ENCODE results near the gene NRP2.

NRP2 gene

DNA sequence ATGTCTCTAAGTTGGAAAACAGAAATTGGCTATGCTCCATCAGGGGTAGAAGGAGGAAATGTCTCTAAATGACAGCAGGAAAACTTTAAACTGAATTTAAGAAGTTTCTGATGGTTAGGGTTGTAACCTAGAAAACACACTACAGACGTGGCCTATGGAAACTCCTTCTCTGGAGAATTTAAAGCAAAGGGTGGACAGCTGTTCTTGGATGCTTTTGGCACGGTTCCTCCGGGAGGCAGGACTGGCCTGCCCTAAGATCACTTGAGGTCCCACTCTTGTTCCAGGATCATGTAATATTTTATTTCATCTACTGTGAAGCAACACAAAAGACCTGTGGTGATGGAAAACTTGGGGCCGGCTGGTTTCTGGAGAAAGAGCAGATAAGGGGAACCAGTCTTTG lies 77.0 kb downstream of the NRP2 start:
- no peak for DNase-seq

DNA sequence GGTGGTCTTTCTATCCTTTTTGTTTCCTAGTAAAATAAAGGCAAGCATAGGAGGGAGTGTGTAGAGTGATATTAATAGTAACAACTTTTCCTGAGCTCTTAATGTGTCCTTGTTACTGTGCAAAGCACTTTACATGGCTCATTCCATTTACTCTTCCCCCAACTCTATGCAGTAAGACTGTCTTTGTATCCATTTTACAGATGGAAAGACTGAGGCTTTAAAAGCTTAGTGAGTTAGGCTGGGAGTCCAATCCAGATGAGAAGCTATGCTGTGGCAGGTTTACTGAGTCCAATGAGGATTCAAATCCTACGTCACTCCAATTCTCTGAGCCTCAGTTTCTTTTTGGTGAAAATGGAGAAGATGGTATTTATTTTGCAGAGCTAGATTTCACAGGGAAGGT lies 77.4 kb downstream of the NRP2 start:
- no peak for DNase-seq

DNA sequence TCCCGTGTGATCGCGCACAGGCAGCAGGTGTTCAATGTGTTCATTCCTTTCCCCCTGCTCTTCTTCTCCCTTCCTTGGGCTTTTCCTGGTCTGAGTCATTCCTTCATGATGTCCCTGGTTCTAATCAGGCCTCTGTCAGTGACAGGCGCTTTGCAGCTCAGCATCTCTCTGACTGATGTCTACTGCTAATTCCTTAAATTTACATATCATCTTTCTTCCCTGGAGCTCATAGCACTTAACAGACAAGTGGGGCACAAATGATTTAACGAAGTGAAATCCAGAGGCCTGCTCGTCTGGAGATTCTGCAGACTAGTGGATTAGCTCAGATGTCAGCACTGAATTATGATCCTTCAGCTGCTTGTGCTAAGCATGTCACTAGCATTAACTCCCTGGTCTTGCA lies 77.9 kb downstream of the NRP2 start:
- no peak for DNase-seq

DNA sequence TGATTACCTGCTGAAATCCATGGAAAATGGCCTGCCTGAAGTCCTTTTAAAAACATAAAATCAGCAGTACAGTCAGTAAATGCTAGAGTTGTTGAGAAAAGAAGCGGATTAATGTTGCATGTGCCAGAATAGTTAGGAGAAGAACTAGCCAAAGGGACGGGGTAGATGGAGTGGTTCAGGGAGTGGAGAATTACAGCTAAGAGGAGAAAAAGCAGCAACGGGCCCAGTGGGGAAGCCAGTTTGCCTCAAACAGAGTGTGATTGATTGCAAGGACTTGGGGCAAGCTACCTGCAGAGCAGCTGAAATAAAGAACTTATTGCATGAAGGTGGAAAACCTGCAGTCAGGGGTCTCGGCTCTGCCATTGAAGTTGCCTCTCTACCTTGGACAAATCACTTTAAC lies 79.1 kb downstream of the NRP2 start:
- DNase-seq: no peak

DNA sequence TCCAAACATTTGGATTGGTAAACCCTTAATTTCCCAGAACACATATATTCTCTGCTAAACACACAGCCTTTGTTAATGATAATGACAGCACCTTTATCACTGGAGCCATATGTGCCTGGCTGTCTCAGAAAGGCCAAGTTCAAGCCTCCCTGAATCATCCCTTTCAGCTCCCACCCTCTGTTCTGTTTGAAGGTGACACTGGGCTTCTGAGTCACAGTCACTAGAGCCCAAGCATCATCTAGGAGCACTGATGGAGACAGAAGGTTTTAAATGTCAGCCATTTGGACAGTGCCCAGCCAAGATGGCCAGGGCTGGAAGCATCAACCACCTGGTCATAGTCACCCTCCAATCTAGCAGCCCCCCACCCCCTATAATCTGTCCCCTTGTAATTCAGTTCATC lies 80.6 kb downstream of the NRP2 start:
- DNase-seq: no peak

DNA sequence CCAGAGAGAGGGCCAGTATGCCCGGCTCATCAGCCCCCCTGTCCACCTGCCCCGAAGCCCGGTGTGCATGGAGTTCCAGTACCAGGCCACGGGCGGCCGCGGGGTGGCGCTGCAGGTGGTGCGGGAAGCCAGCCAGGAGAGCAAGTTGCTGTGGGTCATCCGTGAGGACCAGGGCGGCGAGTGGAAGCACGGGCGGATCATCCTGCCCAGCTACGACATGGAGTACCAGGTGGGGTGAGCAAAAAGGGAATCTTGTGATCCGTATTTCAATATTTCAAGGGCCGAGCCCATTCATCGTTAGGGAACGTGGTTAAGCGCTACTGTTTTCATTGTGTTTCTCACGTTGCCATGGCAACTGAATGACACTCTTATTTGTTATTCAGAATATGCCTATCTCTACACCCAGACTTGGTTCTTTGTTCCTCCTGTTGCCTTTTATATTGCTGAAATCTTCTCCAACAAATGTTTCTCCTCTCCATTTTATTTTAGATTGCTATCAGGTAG lies 81.5 kb downstream of the NRP2 start:
- no peak for DNase-seq

DNA sequence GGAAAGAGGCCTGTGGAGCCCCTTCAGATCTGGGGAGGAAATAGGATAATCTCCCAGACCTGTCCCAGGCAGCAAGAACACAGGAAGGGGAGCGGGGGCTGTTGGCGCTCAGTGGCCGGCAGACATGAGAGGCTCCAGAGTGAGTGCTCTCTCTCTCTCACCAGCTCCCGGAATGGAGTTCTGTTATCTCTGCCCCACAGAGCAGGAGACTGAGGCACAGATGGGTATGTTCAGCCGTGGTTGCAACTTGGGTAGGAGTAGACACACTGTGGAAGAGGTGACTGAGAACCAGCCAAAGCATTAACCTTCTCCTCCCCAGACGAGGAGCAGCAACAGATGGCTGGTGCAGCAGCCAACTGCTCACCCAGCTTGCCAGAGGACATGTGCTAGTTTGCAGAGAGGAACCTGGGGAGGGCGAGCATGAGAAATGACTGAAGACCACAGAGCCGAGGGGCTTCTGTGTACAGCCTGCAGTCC lies 82.0 kb downstream of the NRP2 start:
- no peak for DNase-seq

DNA sequence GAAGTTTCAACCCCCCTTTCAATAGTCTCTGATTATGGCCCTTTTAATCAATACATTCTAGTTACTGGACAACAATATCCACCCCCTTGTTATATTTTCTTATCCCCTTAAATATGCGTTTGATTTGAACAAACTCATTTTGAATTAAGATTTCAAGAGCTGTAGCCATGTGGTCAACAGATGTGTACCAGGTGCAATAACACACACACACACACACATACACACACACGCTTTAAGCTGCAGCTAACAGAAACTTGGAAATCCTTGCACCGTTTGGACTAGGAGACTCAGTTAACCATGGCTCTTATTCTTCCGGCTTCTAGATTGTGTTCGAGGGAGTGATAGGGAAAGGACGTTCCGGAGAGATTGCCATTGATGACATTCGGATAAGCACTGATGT lies 82.8 kb downstream of the NRP2 start:
- no peak for DNase-seq

DNA sequence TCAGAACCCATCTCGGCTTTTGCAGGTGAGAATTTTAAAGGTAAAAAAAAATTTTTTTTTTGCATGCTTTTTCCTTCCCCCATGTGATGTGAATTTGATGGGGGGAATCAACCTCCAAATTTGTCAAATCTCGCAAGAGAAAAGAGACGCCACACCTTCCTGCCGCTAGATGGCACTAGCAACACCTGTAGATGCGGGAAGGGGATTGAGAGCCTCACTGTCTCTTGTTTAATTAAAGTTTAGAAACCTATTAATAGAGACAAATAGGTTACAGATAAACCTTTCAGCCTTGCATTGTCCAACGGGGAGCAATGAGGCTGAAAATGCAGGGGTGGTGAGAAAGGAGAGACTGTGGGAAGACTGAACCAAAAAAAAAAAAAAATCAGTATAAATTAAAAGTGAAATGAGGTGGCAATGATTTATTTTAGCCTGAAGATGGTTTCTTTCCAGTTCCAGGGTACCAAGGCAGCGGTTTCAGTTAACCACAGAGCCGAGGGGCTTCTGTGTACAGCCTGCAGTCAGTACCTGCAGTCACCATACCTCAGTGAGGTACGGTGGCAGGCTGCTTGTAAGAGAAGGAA lies 84.6 kb downstream of the NRP2 start:
- DNase-seq: no peak

DNA sequence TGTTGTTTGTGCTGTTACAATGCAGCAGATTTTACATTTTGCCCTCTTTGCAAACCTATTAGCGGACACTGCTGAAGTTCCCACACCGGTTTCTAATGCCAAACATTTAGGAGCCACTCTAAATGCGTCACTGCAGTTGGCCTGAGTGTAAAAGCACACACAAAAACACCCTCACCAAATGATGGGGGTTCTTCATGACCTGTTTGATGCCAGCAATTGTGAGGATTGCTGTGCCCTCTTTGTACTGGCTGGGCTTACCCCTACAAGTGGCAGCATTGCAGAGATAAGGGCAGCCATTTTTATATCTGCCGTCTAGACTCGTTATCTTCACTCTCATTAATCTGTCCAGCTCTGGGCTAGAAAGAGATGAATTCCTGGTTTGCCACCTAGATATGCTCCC lies 85.3 kb downstream of the NRP2 start:
- DNase-seq: no peak

DNA sequence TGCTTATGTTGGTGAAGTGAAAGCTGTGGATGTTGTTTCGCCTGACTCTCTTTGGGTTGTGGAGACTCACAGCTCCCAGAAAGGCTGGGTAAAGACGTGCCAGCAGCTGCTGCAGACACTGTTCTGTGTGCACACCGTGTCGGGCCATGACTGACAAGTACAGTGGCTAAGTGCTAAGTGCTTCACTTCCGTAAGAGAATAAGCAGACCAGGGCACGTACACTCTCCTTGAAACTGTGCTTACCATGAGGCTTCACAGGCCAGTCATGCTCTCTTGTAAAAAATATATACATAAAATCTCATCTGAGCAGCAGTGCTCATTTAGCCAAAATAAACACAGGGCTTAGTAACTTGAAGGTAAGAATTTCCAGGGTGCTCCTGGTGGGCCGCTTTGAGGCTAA lies 86.0 kb downstream of the NRP2 start:
- DNase-seq: no peak

DNA sequence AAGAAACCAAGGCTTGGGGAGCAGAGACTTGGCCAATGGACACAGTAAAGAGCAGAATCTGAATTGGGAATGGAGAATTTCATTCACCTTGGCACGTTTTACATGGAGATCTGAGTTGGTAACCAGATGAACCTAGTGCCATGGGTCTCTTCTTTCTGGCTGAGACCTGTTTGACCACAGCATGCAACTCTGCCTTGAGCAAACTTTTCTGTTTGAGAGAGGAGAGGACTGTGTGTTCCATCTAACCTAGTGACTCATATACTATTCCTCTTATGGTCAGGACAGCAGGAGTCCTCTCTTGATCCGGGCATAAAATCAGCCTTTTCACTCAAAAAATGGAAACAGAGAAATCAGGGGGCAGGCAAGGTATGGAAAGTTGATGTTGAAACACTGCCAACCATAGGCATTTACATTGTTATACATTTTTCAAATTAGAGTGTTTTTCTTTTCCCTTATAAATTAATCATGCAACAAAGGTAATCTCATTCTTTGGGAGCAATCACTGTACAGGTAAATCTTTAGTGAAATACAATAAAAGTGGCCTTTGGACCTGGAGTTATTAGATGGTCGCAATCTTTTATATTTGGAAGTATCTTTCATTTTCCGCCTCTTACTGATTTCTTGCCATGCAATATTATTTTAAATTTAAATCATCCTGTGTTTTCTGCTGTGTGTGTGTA lies 86.7 kb downstream of the NRP2 start:
- no peak for DNase-seq

DNA sequence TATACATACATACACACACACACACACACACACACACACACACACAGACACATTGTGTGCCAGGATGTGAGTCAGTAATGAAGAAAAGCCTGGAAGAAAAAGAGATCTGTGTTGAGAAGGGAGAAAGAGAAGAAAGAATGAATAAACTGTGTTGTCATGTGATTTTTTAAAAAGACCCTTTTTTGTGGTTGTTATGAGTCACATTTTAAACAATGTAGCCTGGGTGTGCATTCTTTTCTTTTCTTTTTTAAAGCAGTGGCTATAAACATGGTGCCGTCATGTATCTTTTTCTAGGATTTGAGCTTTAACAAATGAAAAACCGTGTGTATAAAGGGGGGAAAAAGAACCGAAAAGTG lies 87.2 kb downstream of the NRP2 start:
- DNase-seq: no peak

DNA sequence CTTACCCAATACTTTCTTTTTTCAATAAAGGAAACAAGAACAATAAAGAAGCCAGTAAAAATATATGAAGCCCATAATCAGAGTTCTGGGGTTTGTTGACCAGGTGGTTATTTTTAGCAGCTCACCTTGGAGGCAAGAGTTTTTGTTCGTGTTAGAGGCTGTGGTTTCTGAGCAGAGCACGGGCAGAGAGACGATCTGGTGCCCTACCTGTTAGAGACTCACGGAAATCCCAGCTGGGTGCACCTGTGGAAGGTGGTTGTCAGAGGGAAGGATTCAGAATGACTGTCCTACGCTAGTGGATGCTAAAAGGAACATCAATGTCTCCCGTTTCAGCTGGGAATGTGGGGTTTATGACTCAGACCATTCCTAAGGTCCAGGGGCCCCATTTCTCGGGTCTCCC lies 87.6 kb downstream of the NRP2 start:
- DNase-seq: no peak

DNA sequence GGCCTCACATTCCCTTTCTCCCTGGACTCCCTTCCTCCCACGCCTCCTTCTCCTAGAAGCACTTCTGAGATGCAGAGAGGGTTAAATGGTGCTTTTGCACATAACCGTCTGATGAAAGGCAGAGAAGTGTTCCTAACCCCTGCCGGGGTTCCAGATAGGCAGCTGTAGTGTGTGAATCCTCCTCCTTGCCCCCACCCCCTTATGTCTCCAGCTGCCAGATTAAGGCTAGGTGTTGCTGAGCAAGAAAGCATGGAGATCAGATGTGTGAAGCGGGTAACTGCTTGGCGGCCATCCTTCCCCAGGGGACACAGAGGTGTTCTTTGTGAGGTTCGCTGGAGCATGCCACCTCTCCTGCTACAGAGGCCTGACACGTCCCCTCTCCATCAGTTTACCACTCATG lies 88.3 kb downstream of the NRP2 start:
- no peak for DNase-seq

DNA sequence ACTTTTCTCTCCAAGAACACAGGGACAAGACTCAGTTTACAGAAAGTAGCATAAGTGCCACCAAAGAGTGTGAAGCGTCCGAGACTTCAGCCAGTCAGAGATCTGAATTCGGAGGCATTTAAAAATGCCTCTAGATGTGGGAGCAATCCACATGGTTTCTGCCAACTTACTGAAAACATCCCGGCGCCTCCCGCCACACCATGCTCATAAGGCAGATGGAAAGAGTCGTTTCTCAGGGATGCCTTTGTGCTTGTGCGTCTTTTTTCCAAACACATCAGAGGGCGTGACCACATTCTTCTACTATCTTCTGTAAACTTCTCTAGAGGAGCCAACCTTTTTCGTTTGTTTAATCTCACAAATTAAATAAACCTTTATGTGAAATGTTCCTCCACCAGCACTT lies 88.7 kb downstream of the NRP2 start:
- DNase-seq: peak; percentile 57

DNA sequence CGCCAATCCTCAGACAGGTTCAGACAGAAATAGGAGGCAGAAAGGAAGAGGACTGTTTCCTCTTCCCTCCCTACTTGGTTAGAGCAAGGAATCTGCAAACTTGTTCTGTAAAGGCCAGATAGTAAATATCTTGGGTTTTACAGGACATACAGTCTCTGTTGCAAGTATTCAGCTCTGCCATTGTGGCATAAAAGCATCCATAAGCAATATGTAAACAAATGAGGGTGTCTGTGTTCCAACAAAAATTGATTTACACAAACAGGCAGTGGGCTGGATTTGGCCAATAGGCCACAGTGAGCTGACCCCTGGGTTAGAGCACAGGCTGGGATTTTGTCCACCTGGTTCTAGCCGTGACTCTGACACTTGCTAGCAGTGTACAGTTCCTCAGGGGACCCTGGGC lies 89.4 kb downstream of the NRP2 start:
- DNase-seq: no peak

DNA sequence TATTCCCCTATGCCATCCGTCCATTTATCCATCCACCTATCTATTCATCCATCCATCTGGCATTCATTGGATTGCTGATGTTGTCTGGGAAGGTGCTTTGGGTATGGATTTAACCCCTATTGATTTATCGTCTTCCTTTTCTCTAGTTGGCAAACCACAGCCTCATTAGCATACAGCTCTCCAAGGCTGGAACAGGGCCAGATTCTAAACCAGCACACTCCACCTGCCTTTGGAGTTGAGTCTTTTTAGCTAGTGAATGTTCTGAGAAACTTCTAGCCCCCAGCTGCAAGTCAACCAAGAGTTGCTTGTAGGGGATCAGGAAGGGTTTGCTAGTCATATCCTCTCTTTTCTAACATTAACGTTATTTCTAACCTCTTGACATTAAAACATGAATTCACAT lies 90.7 kb downstream of the NRP2 start:
- no peak for DNase-seq

DNA sequence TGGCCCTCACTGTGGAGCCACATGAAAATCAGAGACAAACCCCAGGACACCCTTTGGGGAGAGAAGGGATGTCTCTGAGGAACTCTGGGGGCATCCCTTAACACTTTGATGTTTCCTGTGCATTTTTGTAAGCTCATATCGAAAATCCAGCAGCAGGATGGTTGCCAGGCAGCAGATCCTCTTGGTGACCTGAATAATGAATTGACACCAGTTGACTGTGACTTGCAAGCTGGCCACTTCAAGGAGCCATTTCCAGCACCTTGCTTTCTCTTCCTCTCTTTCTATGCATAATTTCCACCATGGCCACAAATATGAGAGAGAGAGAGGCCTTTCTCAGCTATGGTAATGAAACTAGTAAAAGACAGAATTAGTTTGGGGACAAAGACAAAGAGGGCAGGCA lies 91.7 kb downstream of the NRP2 start:
- DNase-seq: no peak

DNA sequence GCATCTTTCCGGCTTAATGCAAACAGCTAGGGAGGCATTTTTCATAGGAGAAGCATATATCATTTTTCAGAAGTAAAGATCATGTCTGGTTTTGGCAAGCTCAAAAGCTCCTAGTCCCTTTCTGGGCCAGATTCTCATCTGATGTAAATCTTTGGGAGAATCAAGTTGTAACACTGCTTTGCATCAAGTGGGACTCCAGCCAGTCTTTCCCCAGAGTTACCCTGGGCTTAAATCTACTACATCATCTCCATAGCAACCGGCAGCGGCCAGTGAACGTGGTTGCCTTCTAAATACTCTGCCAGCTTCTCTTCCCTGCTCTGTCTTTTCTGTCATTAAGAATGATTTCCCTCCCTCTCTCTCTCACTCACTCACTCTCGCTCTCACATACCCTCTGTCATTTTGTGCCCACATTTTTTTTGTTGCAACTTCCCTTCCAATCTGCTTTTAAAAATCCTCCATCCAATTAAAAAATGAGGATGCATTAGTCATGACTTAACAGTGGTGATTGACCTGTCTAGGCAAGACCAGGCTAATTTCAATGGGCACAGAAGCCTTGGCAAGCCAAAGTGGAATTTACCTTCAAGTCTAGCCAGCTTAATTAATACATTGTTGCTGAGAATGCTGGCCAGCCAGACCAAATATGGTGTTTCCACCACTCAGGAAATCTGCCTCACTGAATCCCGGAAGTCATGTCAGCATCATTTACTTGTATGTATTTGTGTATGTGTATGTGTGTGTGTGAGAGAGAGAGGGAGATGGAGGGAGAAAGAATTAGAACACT lies 93.0 kb downstream of the NRP2 start:
- DNase-seq: no peak

DNA sequence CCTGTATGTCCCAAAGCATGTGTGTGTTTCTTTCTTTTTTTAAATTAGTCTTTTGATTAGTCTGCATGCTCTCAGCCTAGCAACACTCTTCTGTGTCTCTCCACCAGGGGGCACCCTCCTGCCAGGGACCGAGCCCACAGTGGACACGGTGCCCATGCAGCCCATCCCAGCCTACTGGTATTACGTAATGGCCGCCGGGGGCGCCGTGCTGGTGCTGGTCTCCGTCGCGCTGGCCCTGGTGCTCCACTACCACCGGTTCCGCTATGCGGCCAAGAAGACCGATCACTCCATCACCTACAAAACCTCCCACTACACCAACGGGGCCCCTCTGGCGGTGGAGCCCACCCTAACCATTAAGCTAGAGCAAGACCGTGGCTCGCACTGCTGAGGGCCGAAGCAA lies 93.8 kb downstream of the NRP2 start:
- no peak for DNase-seq

DNA sequence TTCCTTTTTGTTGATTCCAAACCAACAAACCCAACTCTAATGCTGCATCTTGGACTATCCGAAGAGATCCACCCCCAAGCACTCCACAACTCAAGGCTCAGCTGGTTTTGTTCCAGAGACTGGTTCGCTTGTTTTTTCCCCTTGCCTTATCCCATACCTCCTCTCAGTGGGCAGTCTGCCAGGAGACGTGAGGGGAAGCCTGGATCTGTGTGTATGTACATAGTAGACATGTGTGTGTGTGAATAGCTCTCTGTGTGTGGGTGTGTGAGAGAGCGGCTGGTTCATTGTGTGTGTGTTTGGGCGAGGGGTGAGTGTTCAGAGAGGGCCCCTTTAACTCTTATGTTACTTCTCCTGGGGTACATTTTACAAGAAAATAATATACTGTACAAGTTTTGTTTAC lies 94.4 kb downstream of the NRP2 start:
- no peak for DNase-seq

DNA sequence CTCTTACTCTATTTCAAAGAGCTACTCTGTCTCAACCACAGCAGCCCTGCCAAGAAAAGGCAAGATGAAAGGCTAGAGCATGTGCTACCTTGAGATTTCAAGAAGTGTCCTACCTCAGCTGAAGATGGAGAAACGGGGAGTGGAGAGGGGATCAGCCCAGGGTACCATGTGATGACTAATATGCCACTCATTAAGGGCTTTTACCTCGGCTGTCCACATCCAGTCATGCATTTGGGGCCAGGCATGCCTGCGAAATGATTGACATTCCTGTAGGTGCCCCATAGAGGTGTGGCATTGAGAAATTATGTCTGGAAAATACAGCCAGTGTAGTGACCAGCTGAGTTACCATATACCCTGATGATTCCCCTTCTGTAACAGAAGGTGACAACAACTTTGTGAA lies 96.1 kb downstream of the NRP2 start:
- DNase-seq: no peak

DNA sequence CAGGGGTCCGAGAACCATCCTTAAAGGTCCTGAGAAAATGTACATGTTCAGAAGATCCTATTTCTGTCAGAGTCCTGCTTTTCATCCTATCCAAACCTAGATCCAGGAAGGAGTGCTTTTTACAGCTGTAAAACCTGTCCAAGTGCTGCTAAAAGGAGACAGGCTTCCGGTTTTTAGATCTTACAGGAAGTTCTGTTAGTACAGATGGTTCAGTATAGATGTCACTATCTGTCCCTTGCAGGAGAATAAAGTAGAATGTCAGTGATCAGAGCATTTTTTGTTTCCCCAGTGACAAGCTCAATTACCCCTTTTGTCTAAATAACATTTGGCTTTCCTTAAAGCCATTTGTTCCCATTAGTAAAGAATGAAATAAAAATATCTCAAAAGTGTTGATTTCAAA lies 98.3 kb downstream of the NRP2 start:
- DNase-seq: no peak

Data from NCI-H226 (cell line).